AG04449 (cell line): ENCODE results near the gene EHBP1L1.
A peak's percentile ranks its signal among the peaks of the same experiment; 100 is the strongest.

Source experiments
- CTCF ChIA-PET: fragments of 350-600 bp; formaldehyde crosslinking; extraction: SDS; loops from one replicate; lab custom pipeline; 2021; ENCODE audit warnings: antibody characterized with exemption; lab: Yijun Ruan, JAX
- POLR2A ChIA-PET: fragments of 400-600, 350-600 bp; formaldehyde crosslinking; extraction: SDS; loops from one replicate; lab custom pipeline; 2020; ENCODE audit warnings: antibody characterized with exemption, inconsistent platforms; lab: Yijun Ruan, JAX
- DNase-seq: peaks from one replicate; pipeline ENCODE4 v3.0.0-alpha.2; 2010; ENCODE audit warnings: low read depth, low spot score
- H3K4me3 ChIP-seq: 2 replicates; pipeline ENCODE4 v1.5.1; 2011; ENCODE audit warnings: low read depth, mild to moderate bottlenecking, control low read depth, low read length
- CTCF ChIP-seq: IDR thresholded peaks from one replicate; pipeline ENCODE4 v1.5.1; 2011; ENCODE audit warnings: mild to moderate bottlenecking, moderate library complexity, low read length, control low read depth, inconsistent platforms; ENCODE audit not compliant: insufficient read depth; ENCODE audit errors: missing control alignments

The EHBP1L1 gene

GRCh38 chr11:65592858-65593517 is 17.1 kb downstream of the EHBP1L1 start:
- TF ChIP-seq CTCF = no peak
- H3K4me3 ChIP-seq = no peak overlapping the region
- POLR2A ChIA-PET = interaction anchor here (0.5 to 1.7 kb wide), 4 partner anchors 12 to 171 kb away, joined by 3 to 5 read pairs (median 5); no protein-coding TSS in a partner anchor
- CTCF ChIA-PET = interaction anchor here (0.6 to 10.6 kb wide), 21 partner anchors 10 to 231 kb away, joined by 3 to 182 read pairs (median 7); partner anchors contain the start of genes EHBP1L1, FAM89B, MAP3K11 and PCNX3
- no peak for DNase-seq

- no peak for DNase-seq
- CTCF ChIA-PET = interaction anchor here (0.6 to 10.6 kb wide), 25 partner anchors 10 to 232 kb away, joined by 3 to 182 read pairs (median 6); partner anchors contain the start of genes EHBP1L1, FAM89B, MAP3K11 and PCNX3
- TF ChIP-seq CTCF = peak; percentile 78
- H3K4me3 ChIP-seq = no peak overlapping the region
- POLR2A ChIA-PET = interaction anchor here (0.5 to 1.7 kb wide), 5 partner anchors 11 to 172 kb away, joined by 3 to 5 read pairs (median 5); no protein-coding TSS in a partner anchor
Observed at GRCh38 chr11:65593518-65594414, 17.9 kb downstream of the EHBP1L1 start.

- no peak overlapping the region for H3K4me3 ChIP-seq
- DNase-seq = no peak
- POLR2A ChIA-PET = interaction anchor here (1.0 to 1.4 kb wide), 2 partner anchors 10 to 55 kb away, joined by 5 to 6 read pairs; no protein-coding TSS in a partner anchor
- CTCF ChIA-PET = interaction anchor here (1.3 to 10.6 kb wide), 7 partner anchors 8 to 54 kb away, joined by 5 to 182 read pairs (median 60); partner anchors contain the start of genes EHBP1L1, MAP3K11, PCNX3 and ZNRD2
- TF ChIP-seq CTCF = no peak
Observed at GRCh38 chr11:65595131-65595530, 19.3 kb downstream of the EHBP1L1 start.

GRCh38 chr11:65595543-65596281 is 19.9 kb downstream of the EHBP1L1 start, which contains the start of gene KCNK7:
TSS of gene KCNK7 (minus strand) at chr11:65595800. CDS start at chr11:65595772, 28 bp downstream.
- CTCF ChIA-PET = interaction anchor here (1.3 to 10.6 kb wide), 6 partner anchors 9 to 55 kb away, joined by 4 to 182 read pairs (median 35); partner anchors contain the start of genes EHBP1L1, MAP3K11, PCNX3 and ZNRD2
- H3K4me3 ChIP-seq = no peak within 1 kb of the TSS
- DNase-seq = no peak
- TF ChIP-seq CTCF = no peak
- POLR2A ChIA-PET = interaction anchor here (0.9 to 1.4 kb wide), 3 partner anchors 9 to 55 kb away, joined by 3 to 6 read pairs (median 5); no protein-coding TSS in a partner anchor

GRCh38 chr11:65596520-65596919 is 20.7 kb downstream of the EHBP1L1 start:
- POLR2A ChIA-PET = interaction anchor here (0.9 to 1.4 kb wide), 3 partner anchors 8 to 56 kb away, joined by 3 to 6 read pairs (median 5); no protein-coding TSS in a partner anchor
- no peak for DNase-seq
- TF ChIP-seq CTCF = no peak
- no peak overlapping the region for H3K4me3 ChIP-seq
- CTCF ChIA-PET = interaction anchor here (1.3 to 10.6 kb wide), 4 partner anchors 9 to 56 kb away, joined by 4 to 182 read pairs (median 70); partner anchors contain the start of genes MAP3K11 and PCNX3
